DLD1 (cell line): ENCODE data around the gene AFF1.
"Not testable (repeated sequence)": the region's sequence is repeated elsewhere in the genome, so short reads cannot be mapped to it uniquely, and the experiment has no call there.

Source experiments
- in situ Hi-C: cut with HindIII; loops from 2 replicates; pipeline ENCODE4 v1.10.0; 2017; ENCODE audit warnings: low sequenced_read_pairs

AFF1 gene

GRCh38 chr4:87073199-87074120 is 138.6 kb downstream of the AFF1 start:
- in situ Hi-C loops = no loop called here

- in situ Hi-C loops = no loop called here
Observed at GRCh38 chr4:87074121-87074488, 139.3 kb downstream of the AFF1 start.

GRCh38 chr4:87075876-87076275 is 141.1 kb downstream of the AFF1 start:
- in situ Hi-C loops = no loop called here

GRCh38 chr4:87076690-87077358 is 142.0 kb downstream of the AFF1 start:
- in situ Hi-C loops = no loop called here

GRCh38 chr4:87077914-87078585 is 143.2 kb downstream of the AFF1 start:
- in situ Hi-C loops = no loop called here

- in situ Hi-C loops = no loop called here
Observed at GRCh38 chr4:87078987-87079486, 144.2 kb downstream of the AFF1 start.

- in situ Hi-C loops = no loop called here
Observed at GRCh38 chr4:87079967-87080366, 145.2 kb downstream of the AFF1 start.

GRCh38 chr4:87080462-87080861 is 145.7 kb downstream of the AFF1 start:
- in situ Hi-C loops = no loop called here

- in situ Hi-C loops = no loop called here
Observed at GRCh38 chr4:87081826-87082225, 147.0 kb downstream of the AFF1 start.

- in situ Hi-C loops = not testable (repeated sequence)
Observed at GRCh38 chr4:87085732-87086131, 150.9 kb downstream of the AFF1 start.

GRCh38 chr4:87086143-87086805 is 151.5 kb downstream of the AFF1 start:
- in situ Hi-C loops = no loop called here

- in situ Hi-C loops = no loop called here
Observed at GRCh38 chr4:87087015-87087414, 152.2 kb downstream of the AFF1 start.

GRCh38 chr4:87087420-87087819 is 152.6 kb downstream of the AFF1 start:
- in situ Hi-C loops = no loop called here

- in situ Hi-C loops = no loop called here
Observed at GRCh38 chr4:87088186-87088585, 153.4 kb downstream of the AFF1 start.

GRCh38 chr4:87089368-87089767 is 154.6 kb downstream of the AFF1 start:
- in situ Hi-C loops = no loop called here

- in situ Hi-C loops = no loop called here
Observed at GRCh38 chr4:87090305-87090704, 155.5 kb downstream of the AFF1 start.

- in situ Hi-C loops = no loop called here
Observed at GRCh38 chr4:87092389-87093141, 157.8 kb downstream of the AFF1 start.

- in situ Hi-C loops = no loop called here
Observed at GRCh38 chr4:87093443-87094123, 158.8 kb downstream of the AFF1 start.

GRCh38 chr4:87097075-87097474 is 162.3 kb downstream of the AFF1 start:
- in situ Hi-C loops = no loop called here

- in situ Hi-C loops = loop anchor here (25.0 kb wide), 1 partner anchor 188 kb away; no protein-coding TSS in a partner anchor
Observed at GRCh38 chr4:87100168-87100567, 165.4 kb downstream of the AFF1 start.
